Stimulated activated CD8-positive, alpha-beta memory T cell treated with anti-CD3 and anti-CD28 coated beads, Interleukin-12 subunit alpha, Interleukin-12 subunit beta, amount 100 ng/mL, for 24 hours (primary cell): Measurements from ENCODE around the gene ZNF77.
"Not testable (repeated sequence)": the region's sequence is repeated elsewhere in the genome, so short reads cannot be mapped to it uniquely, and the experiment has no call there.

Experiments
- DNase-seq: peaks from one replicate; pipeline ENCODE4 v3.0.0-alpha.2; 2020; ENCODE audit errors: extremely low read depth

ZNF77 gene

DNA sequence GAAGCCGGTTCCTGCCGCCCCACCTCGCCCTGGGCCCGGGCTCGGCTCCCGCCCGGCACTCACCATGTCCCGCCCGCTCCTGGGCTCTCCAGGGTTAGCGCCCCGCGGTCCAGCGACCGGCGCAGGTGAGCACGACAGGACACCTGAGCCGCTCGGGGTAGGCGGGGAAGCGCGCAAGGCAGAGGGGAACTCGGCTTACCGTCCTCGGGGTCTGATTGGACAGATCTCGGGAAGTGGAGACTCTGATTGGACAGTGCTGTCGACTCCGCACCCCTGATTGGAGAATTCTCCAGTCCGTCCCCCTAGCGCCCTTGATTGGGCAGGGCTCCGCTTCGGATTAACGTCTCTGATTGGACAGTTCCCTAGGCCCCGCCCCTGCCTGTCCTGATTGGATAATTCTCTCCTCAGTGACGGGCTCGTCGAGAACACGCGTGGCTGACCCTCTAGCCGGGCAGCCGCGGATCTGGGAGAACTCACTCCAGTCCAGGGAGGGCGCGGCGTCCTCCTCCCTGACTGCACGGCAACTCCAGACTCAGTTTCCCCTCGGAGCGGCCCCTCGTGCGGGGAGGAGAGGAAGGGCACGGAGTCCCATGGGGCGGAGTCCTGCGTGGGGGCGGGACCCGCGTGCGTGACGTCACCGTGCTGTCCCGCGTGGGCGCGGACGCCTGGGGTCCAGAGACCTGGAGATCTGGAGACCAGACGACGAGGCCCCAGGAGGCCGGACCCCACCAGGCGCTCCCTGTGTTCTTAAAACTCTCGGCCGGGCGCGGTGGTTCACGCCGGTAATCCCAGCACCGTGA, at the start of gene ZNF77:
TSS of gene ZNF77 (minus strand) at position 197 of the 800 bp plus-strand sequence. CDS start at position 66, 131 bp downstream.
- DNase-seq = peak; percentile 97

- no peak for DNase-seq
Measured at GRCh38 chr19:2993579-2993978, 48.8 kb upstream of the ZNF77 start.

GRCh38 chr19:2992958-2993357, 48.2 kb upstream of the ZNF77 start:
- no peak for DNase-seq

DNA sequence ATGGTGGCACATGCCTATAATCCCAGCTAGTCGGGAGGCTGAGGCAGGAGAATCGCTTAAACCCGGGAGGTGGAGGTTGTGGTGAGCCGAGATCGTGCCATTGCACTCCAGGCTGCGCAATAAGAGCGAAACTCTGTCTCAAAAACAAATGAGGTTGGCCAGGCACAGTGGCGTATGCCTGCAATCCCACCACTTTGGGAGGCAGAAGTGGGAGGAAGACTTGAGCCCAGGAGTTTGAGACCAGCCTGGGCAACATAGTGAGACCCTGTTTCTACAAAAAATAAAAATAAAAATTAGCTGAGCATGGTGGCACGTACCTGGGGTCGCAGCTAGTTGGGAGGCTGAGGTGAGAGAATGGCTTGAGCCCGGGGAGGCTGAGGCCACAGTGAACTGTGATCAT, 47.6 kb upstream of the ZNF77 start:
- not testable (repeated sequence) for DNase-seq

- no peak for DNase-seq
Measured at GRCh38 chr19:2989236-2989946, 44.6 kb upstream of the ZNF77 start.

- DNase-seq = no peak
Measured at GRCh38 chr19:2988568-2988967, 43.8 kb upstream of the ZNF77 start.

DNA sequence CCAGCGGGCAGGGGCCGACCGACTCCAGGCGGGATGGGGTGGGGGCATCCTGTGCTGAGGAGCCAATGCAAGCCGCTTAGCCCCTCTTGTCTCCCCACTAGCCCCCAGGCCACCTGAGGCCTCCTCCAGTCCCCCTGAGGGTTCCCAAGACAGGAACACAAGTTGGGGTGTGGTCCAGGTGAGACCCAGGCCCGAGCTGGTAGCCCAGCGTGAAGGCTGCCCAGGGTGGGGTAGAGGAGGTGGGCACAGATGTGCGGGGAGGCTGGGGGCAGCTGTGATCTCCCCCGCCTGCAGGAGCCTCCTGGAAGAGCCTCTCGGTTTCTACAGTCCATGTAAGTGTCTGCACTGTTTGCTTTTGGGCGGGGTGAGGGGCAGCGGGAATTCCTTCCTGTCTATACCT, 43.0 kb upstream of the ZNF77 start:
- DNase-seq = no peak

DNA sequence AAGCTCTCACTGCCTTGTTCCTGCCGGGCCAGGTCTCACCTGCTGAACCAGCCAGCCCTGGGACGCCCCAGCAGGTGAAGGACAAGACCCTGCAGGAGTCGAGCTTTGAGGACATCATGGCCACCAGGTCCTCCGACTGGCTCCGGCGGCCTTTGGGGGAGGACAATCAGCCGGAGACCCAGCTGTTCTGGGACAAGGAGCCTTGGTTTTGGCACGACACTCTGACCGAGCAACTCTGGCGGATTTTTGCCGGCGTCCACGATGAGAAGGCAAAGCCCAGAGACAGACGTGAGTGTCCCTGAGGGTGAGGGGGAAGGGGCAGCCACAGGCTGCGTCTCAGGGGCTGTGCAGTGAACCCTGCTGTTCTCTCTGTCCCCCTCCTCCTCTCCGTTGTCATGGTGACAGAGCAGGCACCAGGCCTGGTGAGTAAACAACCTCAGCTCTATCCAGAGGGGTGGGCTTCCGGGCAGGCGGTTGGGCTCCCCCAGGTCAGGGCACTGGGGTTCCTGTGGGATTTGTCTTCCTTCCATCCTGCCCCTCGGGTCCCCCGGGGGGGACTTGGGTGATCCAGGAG, 42.3 kb upstream of the ZNF77 start:
- no peak for DNase-seq

GRCh38 chr19:2984215-2984528, 39.4 kb upstream of the ZNF77 start:
- DNase-seq = no peak

GRCh38 chr19:2983351-2984214, 38.8 kb upstream of the ZNF77 start:
- no peak for DNase-seq

DNA sequence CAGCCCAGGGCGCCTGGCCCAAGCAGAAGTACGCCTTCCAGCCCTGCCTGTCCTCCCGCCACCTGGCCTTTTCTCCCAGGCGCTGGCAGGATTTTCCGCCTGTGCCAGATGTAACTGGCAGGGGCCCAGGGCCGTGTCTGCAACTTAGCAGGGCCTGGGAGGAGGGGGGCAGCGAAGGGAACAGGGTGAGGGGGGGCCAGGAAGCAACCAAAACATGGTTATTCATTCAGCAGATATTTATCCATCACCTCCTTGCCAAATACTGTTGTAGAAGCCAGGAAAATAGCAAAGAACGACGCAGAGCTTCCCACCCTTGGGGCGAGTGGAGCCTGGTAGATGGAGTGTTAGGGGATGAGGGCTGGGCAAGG, 38.2 kb upstream of the ZNF77 start:
- no peak for DNase-seq

- no peak for DNase-seq
Measured at GRCh38 chr19:2982561-2982960, 37.8 kb upstream of the ZNF77 start.

- DNase-seq = no peak
Measured at GRCh38 chr19:2981898-2982297, 37.1 kb upstream of the ZNF77 start.

GRCh38 chr19:2978772-2979171, 34.0 kb upstream of the ZNF77 start:
- no peak for DNase-seq

- DNase-seq = no peak
Measured at GRCh38 chr19:2978166-2978767, 33.5 kb upstream of the ZNF77 start.

GRCh38 chr19:2977746-2978138, 33.0 kb upstream of the ZNF77 start:
- DNase-seq = no peak

DNA sequence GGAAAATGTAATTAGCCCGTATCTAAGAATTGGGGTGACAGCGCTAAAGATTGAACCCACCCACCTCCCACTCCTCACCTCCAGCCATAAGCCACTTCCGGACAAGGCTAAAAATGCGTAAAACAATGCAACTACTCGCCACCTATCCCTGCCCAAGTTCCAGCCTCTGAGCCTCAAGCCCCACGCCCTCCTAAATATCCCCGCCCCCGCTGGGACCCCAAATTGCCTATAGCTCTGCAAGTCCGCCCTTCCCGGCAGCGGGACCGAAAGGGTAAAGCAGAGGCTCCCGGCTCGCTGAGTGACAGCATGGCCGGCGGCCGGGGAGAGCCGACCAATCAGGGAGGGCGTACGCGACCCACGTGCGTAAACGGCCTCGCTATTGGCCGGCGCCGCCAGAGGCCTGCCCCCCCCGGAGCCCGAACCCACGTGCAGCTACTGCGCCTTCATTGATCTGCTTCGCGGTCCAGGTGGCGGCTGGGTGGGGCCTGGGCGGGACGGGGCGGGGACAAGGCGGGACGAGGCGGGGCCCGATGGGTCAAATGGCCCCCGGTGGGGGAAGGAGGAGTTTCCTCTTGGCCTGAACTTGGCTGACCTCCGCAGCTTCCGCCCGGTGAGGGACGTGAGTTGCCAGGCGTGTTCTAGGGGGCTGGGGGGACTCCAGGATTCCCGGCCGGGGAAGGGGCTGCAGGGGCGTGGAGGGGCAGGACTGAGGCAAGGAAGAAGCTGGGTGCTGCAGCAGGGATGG, 32.4 kb upstream of the ZNF77 start, which contains the start of gene TLE6:
TSS of gene TLE6 (plus strand) at position 564 of the 745 bp plus-strand sequence. CDS start 670 bp downstream, outside the sequence.
- DNase-seq = peak; percentile 86

DNA sequence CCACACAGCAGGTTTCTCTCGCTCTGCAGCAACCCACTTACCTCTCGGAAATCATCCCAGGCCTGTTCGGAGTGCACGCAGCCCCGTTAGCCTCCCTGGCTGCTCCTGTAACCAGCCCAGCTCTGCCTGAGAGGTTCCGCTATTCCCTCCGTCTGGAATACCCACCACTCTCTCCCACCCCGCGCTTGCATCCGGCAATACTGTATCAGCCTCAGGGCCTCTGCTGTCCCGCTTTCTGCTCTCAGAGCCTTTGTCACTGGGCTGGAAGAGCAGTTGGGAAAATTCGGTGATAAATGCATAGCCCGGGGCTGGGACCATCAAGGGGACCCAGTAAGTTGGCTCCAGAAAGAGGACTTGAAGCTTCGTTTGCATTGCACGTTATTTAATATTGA, 31.8 kb upstream of the ZNF77 start:
- no peak for DNase-seq

GRCh38 chr19:2974342-2975041, 29.7 kb upstream of the ZNF77 start:
- no peak for DNase-seq

DNA sequence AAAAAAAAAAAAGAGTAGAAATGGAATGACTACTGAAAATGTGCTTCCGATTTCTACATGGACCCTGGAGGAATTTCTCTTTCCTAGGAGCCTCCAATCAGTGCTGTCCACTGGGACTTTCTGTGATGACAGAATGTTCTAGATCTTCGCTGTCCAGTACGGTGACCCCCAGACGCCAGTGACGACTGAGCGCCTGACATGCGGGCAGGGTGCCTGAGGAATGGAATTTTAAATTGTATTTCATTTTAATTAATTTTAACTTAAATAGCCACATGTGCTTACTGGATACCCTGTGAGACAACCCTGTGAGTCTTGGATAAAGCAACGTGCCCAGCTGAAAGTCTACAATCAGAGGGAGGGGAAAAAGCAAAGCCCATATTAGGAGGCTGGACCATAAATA, 28.5 kb upstream of the ZNF77 start:
- no peak for DNase-seq
